ENCODE results near the gene COQ5. TPM values are rescaled to one million over a fixed set of nuclear protein-coding genes. Genes with fewer than 3 reads are reported as not detected.

The COQ5 gene
- total and polyA plus RNA-seq, 2 experiments from 2014 or later = 30.7 to 32.6 TPM

DNA sequence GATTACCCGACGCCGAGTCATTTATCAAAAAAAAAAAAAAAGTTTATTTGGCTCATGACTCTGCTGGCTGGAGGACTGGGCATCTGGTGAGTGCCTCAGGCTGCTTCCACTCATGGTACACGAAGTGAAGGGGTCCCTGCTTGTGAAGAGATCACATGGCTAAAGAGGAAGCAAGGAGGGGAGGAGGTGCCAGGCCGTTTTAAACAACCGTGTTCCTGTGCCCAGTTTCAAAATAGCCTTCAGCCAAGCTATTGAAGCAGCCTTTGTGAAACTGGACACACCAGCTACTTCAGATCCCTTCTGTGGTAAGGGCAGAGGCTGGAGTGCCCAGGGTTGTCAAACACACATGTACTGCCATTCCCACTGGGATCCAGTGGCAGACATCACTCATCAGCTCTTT lies 44.6 kb upstream of the COQ5 start (continued):
- TF ChIP-seq, protein P1, sequence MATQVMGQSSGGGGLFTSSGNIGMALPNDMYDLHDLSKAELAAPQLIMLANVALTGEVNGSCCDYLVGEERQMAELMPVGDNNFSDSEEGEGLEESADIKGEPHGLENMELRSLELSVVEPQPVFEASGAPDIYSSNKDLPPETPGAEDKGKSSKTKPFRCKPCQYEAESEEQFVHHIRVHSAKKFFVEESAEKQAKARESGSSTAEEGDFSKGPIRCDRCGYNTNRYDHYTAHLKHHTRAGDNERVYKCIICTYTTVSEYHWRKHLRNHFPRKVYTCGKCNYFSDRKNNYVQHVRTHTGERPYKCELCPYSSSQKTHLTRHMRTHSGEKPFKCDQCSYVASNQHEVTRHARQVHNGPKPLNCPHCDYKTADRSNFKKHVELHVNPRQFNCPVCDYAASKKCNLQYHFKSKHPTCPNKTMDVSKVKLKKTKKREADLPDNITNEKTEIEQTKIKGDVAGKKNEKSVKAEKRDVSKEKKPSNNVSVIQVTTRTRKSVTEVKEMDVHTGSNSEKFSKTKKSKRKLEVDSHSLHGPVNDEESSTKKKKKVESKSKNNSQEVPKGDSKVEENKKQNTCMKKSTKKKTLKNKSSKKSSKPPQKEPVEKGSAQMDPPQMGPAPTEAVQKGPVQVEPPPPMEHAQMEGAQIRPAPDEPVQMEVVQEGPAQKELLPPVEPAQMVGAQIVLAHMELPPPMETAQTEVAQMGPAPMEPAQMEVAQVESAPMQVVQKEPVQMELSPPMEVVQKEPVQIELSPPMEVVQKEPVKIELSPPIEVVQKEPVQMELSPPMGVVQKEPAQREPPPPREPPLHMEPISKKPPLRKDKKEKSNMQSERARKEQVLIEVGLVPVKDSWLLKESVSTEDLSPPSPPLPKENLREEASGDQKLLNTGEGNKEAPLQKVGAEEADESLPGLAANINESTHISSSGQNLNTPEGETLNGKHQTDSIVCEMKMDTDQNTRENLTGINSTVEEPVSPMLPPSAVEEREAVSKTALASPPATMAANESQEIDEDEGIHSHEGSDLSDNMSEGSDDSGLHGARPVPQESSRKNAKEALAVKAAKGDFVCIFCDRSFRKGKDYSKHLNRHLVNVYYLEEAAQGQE (IDR thresholded peaks at IDR 0.05; ENCODE audit: unreplicated experiment) = no peak
- no peak for TF ChIP-seq ZNF114 (CRISPR knock-in tag; IDR thresholded peaks at IDR 0.05)
- TF ChIP-seq POLR2AphosphoS5 (IDR thresholded peaks at IDR 0.05; ENCODE audit: low read depth) = no peak
- no peak for TF ChIP-seq ZNF331 (CRISPR knock-in tag; IDR thresholded peaks at IDR 0.05; ENCODE audit: low read depth)
- no peak for TF ChIP-seq EZH2phosphoT487 (IDR thresholded peaks at IDR 0.05; ENCODE audit: unreplicated experiment)

DNA sequence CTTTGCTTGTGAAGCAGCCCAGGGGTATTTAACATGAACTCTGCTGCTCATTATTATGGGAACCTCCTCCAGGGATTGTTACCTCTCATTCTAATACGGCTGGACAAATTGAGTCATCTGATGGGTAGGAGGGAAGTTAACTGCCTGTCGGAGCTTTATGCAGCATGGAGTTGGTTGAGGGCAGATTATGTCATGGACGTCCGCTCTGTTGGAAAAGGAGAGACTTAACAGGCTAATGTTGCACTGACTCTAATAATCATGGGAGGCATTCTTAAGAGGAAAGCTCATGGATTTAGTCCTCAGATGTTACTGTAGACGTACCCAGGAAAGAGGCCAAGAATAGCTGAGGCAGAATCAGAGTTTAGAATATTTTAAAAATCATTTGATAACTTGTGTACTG lies 42.3 kb upstream of the COQ5 start:
- H3K27ac Mint-ChIP-seq = no peak overlapping the region
- H3F3A ChIP-seq (replicated peaks; ENCODE audit: low read depth) = peaks cover 18% of the 10 kb centered on the region; the same call in 1 of the 2 replicates
- H3K27me3 ChIP-seq (ENCODE audit: insufficient read depth) = no peaks in the 10 kb centered on the region
- H3K4me1 ChIP-seq (ENCODE audit: insufficient read depth) = no peaks in the 10 kb centered on the region
- no peaks in the 10 kb centered on the region; the same call in 1 of the 2 replicates for H3K79me2 ChIP-seq (replicated peaks; ENCODE audit: insufficient read depth)
- peak overlapping the region; percentile 39; the same call in 1 of the 2 replicates for H3K27ac ChIP-seq (ENCODE audit: low read depth)
- H4K20me1 ChIP-seq (replicated peaks; ENCODE audit: insufficient read depth) = peaks cover 21% of the 10 kb centered on the region
- H3K36me3 Mint-ChIP-seq (ENCODE audit: low read depth) = peaks cover 92% of the 10 kb centered on the region
- H3K4me2 ChIP-seq = no peak overlapping the region
- no peaks in the 10 kb centered on the region for H3K9me2 ChIP-seq (ENCODE audit: insufficient read depth)
- H3K36me3 ChIP-seq (ENCODE audit: insufficient read depth) = peaks cover 80% of the 10 kb centered on the region
- no peak overlapping the region for H2AFZ ChIP-seq
- H3K4me3 Mint-ChIP-seq = no peak overlapping the region
- H3K4me1 Mint-ChIP-seq = no peaks in the 10 kb centered on the region
- peaks cover 1% of the 10 kb centered on the region for H3K27me3 Mint-ChIP-seq (ENCODE audit: insufficient read depth, low read depth, poor library complexity)
- H3K4me3 ChIP-seq = no peak overlapping the region
- ATAC-seq = no peak
- H3K9me3 Mint-ChIP-seq = no peaks in the 10 kb centered on the region
- DNase-seq (ENCODE audit: low spot score) = no peak
- no peak for TF ChIP-seq ZNF114 (CRISPR knock-in tag; IDR thresholded peaks at IDR 0.05)
- TF ChIP-seq STAT1 (IDR thresholded peaks at IDR 0.05; ENCODE audit: unreplicated experiment) = no peak
- no peak for TF ChIP-seq CREB1 (CRISPR knock-in tag; IDR thresholded peaks at IDR 0.05; ENCODE audit: low read depth)
- TF ChIP-seq NANOG (IDR thresholded peaks at IDR 0.05; ENCODE audit: borderline replicate concordance) = no peak
- TF ChIP-seq EZH2 (IDR thresholded peaks at IDR 0.05; ENCODE audit: low read depth, unreplicated experiment) = no peak
- TF ChIP-seq, protein P2, sequence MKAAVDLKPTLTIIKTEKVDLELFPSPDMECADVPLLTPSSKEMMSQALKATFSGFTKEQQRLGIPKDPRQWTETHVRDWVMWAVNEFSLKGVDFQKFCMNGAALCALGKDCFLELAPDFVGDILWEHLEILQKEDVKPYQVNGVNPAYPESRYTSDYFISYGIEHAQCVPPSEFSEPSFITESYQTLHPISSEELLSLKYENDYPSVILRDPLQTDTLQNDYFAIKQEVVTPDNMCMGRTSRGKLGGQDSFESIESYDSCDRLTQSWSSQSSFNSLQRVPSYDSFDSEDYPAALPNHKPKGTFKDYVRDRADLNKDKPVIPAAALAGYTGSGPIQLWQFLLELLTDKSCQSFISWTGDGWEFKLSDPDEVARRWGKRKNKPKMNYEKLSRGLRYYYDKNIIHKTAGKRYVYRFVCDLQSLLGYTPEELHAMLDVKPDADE (IDR thresholded peaks at IDR 0.05) = no peak
- TF ChIP-seq, protein P3, sequence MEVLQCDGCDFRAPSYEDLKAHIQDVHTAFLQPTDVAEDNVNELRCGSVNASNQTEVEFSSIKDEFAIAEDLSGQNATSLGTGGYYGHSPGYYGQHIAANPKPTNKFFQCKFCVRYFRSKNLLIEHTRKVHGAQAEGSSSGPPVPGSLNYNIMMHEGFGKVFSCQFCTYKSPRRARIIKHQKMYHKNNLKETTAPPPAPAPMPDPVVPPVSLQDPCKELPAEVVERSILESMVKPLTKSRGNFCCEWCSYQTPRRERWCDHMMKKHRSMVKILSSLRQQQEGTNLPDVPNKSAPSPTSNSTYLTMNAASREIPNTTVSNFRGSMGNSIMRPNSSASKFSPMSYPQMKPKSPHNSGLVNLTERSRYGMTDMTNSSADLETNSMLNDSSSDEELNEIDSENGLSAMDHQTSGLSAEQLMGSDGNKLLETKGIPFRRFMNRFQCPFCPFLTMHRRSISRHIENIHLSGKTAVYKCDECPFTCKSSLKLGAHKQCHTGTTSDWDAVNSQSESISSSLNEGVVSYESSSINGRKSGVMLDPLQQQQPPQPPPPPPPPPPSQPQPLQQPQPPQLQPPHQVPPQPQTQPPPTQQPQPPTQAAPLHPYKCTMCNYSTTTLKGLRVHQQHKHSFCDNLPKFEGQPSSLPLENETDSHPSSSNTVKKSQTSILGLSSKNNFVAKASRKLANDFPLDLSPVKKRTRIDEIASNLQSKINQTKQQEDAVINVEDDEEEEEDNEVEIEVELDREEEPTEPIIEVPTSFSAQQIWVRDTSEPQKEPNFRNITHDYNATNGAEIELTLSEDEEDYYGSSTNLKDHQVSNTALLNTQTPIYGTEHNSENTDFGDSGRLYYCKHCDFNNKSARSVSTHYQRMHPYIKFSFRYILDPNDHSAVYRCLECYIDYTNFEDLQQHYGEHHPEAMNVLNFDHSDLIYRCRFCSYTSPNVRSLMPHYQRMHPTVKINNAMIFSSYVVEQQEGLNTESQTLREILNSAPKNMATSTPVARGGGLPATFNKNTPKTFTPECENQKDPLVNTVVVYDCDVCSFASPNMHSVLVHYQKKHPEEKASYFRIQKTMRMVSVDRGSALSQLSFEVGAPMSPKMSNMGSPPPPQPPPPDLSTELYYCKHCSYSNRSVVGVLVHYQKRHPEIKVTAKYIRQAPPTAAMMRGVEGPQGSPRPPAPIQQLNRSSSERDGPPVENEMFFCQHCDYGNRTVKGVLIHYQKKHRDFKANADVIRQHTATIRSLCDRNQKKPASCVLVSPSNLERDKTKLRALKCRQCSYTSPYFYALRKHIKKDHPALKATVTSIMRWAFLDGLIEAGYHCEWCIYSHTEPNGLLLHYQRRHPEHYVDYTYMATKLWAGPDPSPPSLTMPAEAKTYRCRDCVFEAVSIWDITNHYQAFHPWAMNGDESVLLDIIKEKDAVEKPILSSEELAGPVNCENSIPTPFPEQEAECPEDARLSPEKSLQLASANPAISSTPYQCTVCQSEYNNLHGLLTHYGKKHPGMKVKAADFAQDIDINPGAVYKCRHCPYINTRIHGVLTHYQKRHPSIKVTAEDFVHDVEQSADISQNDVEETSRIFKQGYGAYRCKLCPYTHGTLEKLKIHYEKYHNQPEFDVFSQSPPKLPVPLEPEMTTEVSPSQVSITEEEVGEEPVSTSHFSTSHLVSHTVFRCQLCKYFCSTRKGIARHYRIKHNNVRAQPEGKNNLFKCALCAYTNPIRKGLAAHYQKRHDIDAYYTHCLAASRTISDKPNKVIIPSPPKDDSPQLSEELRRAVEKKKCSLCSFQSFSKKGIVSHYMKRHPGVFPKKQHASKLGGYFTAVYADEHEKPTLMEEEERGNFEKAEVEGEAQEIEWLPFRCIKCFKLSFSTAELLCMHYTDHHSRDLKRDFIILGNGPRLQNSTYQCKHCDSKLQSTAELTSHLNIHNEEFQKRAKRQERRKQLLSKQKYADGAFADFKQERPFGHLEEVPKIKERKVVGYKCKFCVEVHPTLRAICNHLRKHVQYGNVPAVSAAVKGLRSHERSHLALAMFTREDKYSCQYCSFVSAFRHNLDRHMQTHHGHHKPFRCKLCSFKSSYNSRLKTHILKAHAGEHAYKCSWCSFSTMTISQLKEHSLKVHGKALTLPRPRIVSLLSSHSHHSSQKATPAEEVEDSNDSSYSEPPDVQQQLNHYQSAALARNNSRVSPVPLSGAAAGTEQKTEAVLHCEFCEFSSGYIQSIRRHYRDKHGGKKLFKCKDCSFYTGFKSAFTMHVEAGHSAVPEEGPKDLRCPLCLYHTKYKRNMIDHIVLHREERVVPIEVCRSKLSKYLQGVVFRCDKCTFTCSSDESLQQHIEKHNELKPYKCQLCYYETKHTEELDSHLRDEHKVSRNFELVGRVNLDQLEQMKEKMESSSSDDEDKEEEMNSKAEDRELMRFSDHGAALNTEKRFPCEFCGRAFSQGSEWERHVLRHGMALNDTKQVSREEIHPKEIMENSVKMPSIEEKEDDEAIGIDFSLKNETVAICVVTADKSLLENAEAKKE (CRISPR knock-in tag; IDR thresholded peaks at IDR 0.05) = no peak
- TF ChIP-seq, protein P1 (IDR thresholded peaks at IDR 0.05; ENCODE audit: unreplicated experiment) = no peak

All from GM23338 (cell line).